HG02623 (cell line): Measurements from ENCODE around the gene PLXNA4.
"Not testable (repeated sequence)": the region's sequence is repeated elsewhere in the genome, so short reads cannot be mapped to it uniquely, and the experiment has no call there.

ENCODE experiments used
- ATAC-seq: cut with Tn5 transposase; IDR thresholded peaks from one replicate; pipeline ENCODE4 v1.9.1; 2021; ENCODE audit warnings: moderate library complexity; ENCODE audit not compliant: unreplicated experiment

The PLXNA4 gene

DNA sequence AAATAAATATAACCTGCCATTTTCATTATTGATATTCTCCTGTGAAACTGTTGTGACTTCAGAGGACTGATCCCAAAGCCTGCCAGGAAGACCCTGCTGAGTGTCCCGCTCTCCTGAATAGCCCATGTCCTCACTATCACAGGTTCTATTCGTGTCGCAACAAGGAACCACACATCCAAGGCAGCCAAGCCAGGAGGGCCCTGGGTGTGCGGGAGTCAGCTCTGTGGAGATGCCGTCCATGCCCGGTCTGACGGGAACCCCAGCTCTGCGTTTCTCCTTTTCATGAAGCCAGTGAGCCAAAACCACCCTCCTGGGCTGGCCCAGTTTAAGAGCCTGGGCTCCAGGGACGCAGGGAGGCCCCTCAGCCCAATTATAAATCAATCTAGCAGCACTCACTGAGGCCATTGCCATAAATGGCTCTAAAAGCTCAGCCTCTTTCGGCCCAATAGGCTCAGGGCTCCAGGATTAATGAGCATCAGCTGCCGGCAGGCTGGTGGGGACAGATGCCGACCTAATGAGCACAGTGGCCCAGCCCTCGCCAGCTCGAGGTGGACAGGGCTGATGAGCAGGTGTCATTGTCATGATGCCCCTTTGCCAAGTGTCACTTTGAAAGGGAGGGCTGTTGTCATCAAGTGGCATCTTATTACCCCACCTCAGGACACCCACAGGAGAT is 177.9 kb downstream of the PLXNA4 start:
- ATAC-seq, result no peak

DNA sequence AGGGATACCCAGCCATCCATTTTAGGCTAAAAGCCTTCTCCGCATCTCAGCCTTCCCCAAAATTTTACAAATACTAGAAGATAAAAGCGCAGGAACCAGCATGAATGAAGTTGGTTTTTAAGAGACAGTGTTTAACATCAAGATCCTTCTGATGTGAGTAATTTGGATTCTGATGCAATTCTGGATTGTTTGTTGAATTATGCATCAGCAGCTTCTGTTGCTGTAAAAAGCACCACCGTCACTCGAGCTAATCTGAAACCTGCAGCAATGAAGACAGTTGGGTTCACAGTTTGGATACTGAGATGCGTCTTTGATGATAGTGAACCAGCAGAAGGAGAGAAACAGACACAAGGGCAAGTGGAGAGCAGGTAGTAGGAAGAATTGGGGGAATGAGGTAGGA is 179.2 kb downstream of the PLXNA4 start:
- ATAC-seq, result no peak

DNA sequence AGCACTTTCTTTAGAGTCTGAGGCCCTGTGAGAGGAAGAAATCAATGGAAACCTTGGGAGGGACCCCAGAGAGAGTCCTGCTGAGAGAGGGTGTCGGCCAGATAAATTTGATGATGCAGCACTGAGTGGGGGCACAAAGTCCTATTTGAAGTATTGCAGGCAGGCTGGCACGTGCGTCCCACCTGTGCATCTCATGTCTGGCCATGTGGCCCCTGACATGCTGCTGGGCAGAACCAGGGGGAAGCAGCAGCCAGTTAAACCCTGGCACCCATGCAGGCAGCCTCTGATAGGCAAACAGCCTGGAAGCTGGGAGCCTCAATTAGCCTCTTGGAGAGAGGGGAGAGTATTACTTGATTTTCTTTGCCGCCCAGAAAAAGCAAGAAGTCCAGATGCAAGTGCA is 180.9 kb downstream of the PLXNA4 start:
- ATAC-seq, result no peak

DNA sequence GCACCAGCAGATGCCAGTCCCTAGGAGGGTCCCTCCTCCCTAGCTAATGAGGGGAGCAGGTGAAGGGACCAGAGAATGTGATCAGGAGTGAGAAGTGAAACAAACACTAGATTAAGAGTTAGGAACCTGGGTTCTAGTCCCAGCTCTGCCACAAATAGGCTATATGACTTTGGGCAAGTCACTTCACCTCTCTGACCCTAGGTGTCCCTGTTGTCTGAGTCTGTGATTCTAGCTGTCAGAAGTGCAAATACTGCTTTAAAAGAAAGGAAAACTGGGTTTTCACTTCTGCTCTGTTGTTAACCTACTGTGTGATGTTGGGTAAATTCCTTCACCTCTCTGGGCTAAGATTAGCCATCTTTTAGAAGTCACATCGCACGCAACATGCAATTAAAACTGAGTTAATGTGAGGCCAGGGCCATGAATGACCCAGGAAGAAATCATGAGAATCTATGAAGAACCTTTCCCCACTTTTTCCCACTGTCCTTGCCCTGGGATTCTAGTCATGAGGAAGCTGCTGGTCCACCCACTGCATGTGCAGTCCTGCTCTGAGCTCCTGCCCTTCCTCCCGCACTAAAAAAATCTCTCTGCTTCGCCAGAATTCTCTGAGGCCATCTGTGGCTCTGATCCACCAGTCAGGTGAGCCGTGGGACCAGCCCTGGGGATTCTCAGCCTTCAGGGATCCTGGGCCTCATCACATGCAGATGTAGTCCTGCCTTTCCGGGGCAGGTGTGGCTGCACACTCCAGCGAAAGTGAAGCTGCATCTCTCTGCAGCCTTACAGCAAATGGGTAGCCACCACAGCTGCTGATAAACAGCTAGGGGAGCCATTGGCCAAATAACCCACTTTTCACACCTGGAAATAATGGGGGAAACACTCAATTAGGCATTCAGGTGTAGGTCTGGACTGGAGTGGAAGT is 181.7 kb downstream of the PLXNA4 start:
- no peak for ATAC-seq

DNA sequence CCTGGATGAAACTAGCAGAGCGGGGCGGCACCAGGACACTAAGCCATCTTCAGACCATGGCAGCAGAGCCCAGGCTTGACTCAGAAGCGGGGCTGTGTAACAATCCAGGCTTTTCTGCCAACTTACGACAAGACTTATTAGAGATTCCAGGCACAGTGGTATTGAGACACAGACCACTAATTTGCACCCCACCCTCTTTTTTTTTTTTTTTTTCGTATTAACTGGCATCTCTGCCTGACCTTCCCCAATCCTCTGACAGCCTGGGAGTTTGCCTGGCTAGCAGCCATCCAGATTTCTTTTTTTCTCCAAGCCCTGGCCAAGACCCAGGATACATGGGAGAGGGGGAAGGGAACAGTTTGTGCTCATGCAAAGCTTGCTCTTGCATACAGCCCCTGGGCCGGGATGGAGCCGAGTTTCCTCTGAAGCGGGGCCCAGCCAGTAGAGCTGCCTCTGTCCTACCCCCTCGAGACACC is 182.4 kb downstream of the PLXNA4 start:
- no peak for ATAC-seq

DNA sequence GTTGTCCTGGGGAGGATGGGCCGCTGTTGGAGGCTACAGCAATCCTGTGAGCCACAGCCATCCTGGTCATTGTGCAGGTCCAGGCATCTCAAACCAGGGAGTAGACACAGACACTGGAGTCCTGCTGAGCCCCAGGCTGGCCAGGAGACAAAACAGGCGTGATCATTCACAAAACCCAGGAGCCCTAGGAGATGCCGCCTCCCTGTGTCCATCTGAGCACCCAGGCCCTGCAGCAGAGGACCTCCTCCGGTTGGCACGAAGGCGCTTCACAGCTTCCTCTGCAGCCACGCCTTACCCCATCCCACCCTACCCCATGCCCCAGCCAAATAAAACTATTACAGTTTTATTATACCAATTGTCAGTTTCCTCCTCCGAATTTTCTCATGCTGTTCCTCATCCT is 183.6 kb downstream of the PLXNA4 start:
- no peak for ATAC-seq

DNA sequence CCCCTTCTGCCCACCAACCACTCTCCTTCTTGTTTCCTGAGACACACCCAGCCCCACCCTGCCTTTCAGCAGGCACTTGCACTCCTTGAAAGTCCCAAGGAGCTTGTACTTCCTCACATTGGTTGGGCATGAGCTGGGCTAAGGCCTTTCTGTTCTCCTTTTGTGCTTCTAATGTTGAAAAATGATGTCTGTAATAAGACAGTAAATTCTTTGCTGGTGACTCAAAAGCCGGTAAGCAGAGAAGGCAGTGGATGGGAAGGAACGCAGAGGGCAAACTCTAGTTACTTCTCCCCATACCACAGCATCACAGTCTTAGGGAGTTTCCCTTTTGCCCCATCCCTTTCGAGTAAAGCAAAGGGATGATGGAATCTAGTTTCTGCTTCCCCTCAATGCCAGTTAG is 185.6 kb downstream of the PLXNA4 start:
- no peak for ATAC-seq

DNA sequence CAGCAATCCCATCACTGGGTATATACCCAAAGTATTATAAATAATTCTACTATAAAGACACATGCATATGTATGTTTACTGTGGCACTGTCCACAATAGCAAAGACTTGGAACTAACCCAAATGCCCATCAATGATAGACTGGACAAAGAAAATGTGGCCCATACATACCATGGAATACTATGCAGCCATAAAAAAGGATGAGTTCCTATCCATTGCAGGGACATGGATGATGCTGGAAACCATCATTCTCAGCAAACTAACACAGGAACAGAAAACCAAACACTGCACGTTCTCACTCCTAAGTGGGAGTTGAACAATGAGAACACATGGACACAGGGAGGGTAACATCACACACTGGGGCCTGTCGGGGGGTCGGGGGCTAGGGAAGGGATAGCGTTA is 186.2 kb downstream of the PLXNA4 start:
- ATAC-seq, result not testable (repeated sequence)

DNA sequence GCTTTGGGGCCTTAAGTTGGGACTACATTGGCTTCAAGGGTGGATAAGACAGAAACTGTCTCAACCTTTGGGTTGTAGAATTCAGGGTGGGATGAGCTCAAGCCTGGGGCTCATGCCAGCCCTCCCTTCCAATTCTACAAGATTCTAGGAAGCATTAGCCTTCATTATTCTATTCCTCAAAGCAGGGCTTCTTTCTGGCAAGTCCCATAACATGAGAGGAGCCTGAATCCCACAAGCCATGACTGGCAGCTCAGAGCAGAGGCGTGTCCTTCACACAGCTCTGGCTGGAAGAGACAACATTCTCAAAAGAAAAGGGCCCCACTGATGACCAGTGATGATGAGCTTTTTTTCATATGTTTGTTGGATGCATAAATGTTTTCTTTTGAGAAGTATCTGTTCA is 187.6 kb downstream of the PLXNA4 start:
- no peak for ATAC-seq

DNA sequence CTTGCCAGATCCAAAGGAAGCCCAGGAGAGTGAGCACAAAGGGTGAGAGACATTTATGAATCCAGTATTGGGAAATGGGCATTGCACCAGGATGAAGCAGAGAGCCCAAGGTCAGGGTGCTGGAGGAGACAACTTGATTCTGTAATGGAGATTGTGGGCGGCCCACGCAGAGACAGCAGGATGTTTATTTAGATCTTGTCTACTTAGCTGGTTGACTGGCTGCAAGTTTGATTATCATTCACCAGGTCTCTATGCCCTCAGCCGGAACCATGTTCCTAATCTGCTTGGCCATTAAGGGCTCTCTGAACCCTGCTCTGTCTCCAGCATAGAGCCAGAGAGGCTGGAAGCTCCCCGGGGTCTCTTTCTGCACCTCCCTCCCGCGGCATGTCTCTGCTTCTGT is 188.7 kb downstream of the PLXNA4 start:
- no peak for ATAC-seq

DNA sequence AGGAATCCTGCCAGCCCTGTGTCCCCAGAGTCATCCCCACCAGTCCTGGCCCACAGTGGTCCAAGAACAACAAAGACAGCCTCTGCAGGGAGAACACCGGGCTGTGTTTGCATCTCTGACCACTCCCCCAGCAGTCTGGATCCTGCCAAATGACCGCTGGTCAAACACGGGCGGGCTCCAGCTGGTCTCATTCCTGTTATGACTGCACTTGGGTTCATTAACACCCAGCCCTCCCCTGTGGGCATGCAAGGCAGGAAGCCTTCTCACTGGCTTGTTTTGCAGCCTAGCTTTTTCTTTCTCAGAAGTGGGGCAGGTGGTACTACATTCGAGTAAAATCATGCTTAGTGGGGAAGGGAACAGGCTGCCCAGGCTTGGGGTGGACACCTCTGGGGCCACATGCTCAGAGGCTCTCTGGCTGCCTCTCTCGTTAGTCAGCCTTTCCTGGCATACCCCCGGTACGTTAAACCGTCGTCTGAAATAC is 190.0 kb downstream of the PLXNA4 start:
- ATAC-seq, result no peak

DNA sequence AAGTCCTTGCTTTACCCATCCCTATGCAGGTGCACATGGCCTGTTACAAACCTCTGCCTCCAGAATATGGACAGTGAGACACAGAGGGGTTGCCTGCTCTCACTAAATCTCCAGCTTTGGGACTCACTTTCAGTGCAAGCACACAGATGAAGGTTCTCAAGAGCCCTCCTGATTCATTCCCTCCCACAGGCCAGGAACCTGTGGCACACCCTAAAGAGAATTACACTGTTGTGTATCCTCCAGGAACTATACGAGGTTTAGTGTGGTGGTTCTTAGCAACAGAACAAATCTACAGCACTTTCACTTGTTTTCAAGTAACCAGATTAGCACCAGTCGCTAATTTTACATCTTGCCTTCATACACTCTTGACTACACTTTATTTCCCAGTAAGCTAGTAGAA is 192.3 kb downstream of the PLXNA4 start:
- no peak for ATAC-seq

DNA sequence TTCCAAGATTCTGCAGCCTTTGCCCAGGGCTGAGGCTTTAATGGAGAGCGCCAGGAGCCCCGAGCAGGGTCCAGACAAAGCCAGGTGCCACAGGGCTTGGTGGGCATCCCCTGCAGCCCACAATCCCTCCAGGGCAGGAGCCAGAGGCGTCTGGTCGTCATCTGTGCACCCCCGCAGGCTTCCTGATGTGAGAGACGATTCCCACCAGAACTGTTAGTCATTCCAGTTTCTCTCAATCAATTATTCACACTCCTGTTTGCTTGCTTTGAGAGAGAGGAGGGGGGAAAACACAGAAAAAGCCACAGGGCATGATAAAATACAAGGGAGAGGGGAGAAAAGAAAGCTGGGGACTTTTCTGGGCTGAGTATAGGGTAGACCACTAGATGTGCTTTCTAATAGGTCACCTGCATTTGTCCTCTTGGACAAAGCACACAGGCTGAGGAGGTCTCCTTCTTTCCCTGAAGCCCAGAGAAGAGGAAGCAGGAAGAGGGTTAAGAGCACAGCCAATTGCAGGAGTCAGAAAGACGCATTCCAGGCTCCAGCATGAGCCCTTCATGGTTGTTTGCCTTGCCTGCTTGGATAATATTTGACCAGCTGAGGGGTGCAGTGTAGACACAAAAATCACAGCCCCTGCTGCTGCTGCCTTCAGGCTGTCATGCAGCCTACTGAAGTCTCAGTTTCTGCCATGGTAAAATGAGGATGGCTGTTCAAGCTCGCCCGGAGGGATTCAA is 194.4 kb downstream of the PLXNA4 start:
- ATAC-seq, result no peak

DNA sequence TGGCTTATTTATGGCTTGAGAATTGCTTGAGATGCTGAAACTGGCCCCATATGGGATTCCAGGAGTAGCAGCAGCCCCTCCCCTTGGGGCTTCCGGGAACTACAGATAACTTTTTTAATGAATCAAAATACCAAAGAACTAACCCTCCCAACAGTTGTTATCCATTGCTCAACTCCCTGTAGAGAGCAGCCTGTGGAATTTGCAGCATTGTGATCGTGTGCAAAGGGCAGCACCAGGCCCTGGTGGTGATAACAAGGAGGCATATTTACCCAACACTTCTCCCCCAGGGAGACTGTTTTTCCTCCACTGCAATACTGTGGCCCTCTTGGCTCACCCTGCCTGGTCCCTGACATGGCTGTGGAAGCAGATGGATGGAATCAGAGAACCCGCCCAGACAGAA is 196.2 kb downstream of the PLXNA4 start:
- no peak for ATAC-seq

DNA sequence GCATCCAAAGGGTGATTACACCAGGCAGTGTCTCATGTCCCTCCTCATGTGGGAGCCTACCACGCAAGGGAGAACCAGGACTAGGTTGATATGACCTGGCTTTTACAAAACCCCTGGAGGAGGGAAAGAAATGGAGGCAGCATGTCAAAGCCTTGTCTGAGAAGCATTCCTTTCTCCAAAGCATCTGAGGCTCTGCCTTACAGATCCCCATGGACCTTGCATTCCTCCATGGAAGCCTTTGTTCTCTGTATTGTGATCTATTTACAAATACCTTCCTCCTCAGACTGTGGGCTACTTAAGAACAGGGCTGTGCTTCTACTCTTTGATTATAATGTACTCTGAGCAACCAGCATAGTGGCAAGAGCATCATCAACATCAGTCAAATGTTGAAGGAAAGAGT is 197.0 kb downstream of the PLXNA4 start:
- no peak for ATAC-seq

DNA sequence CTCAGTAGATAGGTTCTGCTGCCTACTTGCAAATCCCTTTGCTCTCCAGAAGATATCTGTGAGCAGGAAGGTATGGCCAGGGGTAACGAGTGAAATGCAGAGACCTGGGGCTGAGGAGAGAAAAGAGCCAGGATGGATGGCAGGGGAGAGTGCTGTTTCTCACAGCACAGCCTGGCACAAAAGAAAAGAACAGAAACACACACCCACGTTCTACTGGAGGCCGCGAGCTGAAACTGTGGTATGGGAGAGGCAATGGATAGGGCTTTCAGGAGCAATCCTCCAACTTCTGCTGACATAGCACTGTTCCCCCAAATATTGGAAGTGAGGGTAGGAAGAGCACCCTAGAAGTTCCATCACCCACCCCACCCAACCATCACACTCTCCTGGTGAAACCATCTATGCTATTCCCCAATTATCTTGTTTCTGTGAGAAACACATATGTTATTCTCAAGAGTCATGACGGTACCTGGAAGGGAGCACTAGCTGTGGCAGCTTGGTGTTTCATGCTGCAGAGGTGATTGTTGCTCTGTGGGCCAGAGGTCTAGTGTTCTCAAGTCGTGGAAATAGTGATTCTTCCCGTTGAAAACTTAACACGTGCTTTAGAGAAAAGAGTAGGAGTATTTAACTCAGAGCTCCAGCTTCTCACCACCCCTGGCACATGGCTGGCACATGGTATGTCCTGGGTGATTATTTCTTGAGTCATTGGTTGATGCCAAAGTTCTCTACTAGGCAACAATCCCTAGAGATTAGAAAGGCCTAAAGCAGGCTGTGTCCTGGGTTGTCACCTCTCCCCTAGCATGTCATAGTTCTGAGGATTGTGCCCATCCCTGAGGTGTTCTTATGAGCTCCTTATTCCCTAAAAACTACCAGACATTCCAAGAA is 198.3 kb downstream of the PLXNA4 start:
- no peak for ATAC-seq

DNA sequence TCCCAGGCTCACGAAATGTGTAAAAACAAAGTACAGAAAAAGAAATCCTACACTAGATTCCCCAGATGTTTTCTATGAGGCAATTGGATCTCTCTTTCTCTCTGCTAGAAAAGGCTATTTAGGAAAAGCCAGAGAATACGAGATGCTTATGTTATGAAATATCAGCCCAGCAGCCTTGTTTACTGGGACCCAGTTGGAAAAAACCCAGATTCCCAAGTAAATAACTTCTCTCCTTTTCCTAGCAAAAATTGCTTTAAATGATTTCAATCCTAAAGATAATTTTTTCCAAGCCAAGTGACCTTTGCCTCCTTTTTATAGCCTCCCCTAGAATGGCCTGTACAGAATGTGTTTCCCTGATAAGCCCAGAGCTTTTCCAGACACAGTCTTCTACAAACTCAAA is 199.3 kb downstream of the PLXNA4 start:
- ATAC-seq, result no peak

DNA sequence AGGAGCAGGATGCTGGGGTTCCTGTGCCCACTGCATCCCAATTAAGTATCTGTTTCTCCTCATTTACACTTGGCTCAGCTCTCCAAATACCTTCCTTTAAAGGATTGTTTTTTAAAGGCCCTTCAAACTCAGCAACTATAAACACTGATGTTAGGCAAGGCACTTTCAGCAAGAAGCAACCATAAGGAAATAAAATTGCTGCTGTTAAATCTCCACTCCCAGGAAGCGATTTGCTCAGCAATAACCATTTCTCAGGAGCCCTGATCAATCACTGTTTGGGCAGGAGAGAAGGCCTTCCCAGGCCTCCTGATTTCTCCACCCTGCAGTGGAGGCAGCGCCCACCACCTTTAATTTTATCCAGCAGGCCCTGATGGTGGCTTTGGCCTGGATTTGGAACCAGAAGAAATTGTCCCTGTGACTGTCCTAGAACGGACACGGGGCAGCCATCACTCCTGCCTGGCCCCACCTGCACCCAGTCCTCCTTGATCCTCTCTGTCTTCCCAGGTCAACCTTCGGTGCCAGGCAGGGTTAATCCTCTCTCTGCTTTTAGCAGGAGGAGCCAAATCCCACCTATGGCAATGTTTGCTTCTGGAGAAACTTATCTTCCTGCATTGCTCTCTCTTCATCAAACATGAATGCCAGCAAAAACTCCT is 199.8 kb downstream of the PLXNA4 start:
- ATAC-seq, result no peak

DNA sequence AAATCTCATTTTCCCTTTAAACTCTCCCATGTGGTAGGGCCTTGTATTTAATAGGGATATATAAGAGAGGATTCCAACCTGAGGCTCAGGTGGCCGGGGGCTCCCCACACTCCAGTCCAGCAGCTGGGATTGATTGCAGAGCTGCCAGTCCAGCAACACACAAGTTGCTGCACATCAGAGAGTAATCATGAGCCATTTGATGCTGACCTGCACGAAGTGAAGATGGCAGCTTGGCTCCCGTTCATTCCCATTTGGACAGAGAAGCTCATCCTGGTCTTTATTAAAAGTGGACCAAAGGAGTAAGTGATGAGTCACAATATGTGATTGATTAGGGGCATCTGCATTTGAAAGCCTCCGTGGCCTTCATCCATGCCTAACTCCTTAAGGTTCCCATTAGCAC is 202.4 kb downstream of the PLXNA4 start:
- no peak for ATAC-seq

DNA sequence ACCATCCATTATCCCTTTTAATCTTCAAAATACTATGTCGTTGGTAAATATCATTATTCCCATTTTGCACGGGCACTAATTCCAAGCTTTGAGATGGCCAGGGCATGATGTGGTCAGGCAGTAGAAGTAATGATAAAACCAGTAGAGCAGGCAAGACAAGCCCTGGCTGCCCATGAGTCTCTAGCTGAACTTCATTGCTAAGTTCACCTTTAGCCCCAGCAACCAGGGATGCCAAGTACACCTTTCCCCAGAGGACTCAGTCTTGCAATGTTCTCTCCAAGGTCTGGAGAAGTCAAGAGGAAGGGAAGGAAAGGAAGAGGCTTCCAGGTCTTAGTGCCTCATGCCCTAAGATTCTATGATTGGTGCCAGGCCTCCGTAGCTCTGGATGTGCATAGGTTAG is 203.2 kb downstream of the PLXNA4 start:
- no peak for ATAC-seq
